ENCODE data around the gene CCNG2. TPM values are rescaled to one million over a fixed set of nuclear protein-coding genes. Genes with fewer than 3 reads are reported as not detected.

The CCNG2 gene
- total and polyA plus RNA-seq, 9 of the 15 experiments (the other 6 are each of a cell fraction or from before 2014, with no cell fraction given): 0.49 to 6.6 (median 2.9) TPM

GRCh38 chr4:77157859-77158486 is 966 bp downstream of the CCNG2 start (continued):
- TF ChIP-seq NR0B1 (IDR thresholded peaks at IDR 0.05; ENCODE audit: partially characterized antibody) (no peak), BRF1 (IDR thresholded peaks at IDR 0.05; ENCODE audit: borderline replicate concordance, extremely low read depth, insufficient read length) (no peak), MEF2A (IDR thresholded peaks at IDR 0.05; ENCODE audit: control insufficient read depth, low read depth, low read length) (no peak), KLF1 (tag; IDR thresholded peaks at IDR 0.05) (no peak), PCBP1 (IDR thresholded peaks at IDR 0.05; ENCODE audit: low read depth, low read length, poor library complexity, severe bottlenecking) (peak; percentile 85), TAL1 (IDR thresholded peaks at IDR 0.05) (no peak), PBX2 (CRISPR knock-in tag; IDR thresholded peaks at IDR 0.05; ENCODE audit: low read depth) (no peak), PBX2 (tag; conservative IDR thresholded peaks at IDR 0.05; ENCODE audit: low read depth) (no peak), TRIM25 (IDR thresholded peaks at IDR 0.05; ENCODE audit: borderline replicate concordance) (no peak), GMEB1 (CRISPR knock-in tag; IDR thresholded peaks at IDR 0.05) (no peak), BMI1 (IDR thresholded peaks at IDR 0.05; ENCODE audit: low read length) (no peak), SAFB2 (IDR thresholded peaks at IDR 0.05; ENCODE audit: borderline replicate concordance, low read depth, low read length, severe bottlenecking) (no peak), POLR2A (conservative IDR thresholded peaks at IDR 0.05) (no peak), ETV5 (CRISPR knock-in tag; IDR thresholded peaks at IDR 0.05; ENCODE audit: low read depth) (no peak), ZNF347 (CRISPR knock-in tag; IDR thresholded peaks at IDR 0.05; ENCODE audit: low read depth) (no peak), FOS (IDR thresholded peaks at IDR 0.05; ENCODE audit: extremely low read depth, insufficient read length) (no peak), EHMT2 (IDR thresholded peaks at IDR 0.05) (no peak), SFPQ (IDR thresholded peaks at IDR 0.05; ENCODE audit: low read depth, low read length) (no peak), SIN3B (IDR thresholded peaks at IDR 0.05; ENCODE audit: low read depth) (no peak)
